PC-9 (cell line): Measurements from ENCODE around the gene EVI5.

Source experiments
- EZH2 ChIP-seq: fragments of 200-600 bp; sonication (generic); IDR thresholded peaks from 2 replicates; pipeline ENCODE4 v1.8.0; 2017; ENCODE audit warnings: antibody characterized with exemption, low read depth
- TF ChIP-seq, protein P1 (sequence below): fragments of 200-600 bp; sonication (generic); conservative IDR thresholded peaks from 2 replicates; pipeline ENCODE4 v1.6.1; 2017; ENCODE audit warnings: mixed run types, antibody characterized with exemption, mild to moderate bottlenecking, moderate library complexity

DNA sequence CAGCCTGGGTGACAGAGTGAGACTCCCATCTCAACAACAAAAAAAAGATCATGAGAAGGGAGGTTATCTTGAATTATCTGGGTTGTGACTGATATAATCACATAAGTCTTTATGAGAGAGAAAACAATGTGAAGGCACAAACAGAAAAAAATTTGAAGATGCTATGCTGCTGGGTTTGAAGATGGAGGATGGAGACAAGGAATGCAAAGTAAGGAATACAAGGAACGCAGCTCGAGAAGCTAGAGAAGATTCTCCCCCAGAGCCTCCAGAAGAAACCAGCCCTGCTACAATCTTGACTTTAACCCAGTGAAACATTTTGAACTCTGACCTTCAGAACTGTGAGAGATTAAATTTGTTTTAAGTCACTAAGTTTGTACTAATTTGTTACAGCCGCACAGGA, 15.1 kb downstream of the EVI5 start:
- no peak for TF ChIP-seq EZH2
- TF ChIP-seq, protein P1, sequence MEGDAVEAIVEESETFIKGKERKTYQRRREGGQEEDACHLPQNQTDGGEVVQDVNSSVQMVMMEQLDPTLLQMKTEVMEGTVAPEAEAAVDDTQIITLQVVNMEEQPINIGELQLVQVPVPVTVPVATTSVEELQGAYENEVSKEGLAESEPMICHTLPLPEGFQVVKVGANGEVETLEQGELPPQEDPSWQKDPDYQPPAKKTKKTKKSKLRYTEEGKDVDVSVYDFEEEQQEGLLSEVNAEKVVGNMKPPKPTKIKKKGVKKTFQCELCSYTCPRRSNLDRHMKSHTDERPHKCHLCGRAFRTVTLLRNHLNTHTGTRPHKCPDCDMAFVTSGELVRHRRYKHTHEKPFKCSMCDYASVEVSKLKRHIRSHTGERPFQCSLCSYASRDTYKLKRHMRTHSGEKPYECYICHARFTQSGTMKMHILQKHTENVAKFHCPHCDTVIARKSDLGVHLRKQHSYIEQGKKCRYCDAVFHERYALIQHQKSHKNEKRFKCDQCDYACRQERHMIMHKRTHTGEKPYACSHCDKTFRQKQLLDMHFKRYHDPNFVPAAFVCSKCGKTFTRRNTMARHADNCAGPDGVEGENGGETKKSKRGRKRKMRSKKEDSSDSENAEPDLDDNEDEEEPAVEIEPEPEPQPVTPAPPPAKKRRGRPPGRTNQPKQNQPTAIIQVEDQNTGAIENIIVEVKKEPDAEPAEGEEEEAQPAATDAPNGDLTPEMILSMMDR, result no peak
